ENCODE results near the gene UTS2R.
"Not testable (repeated sequence)": the region's sequence is repeated elsewhere in the genome, so short reads cannot be mapped to it uniquely, and the experiment has no call there.

Gene UTS2R

GRCh38 chr17:82408288-82408937 is 36.8 kb downstream of the UTS2R start:
- DNase-seq (ENCODE audit: low read depth in 2 of 2), result no peak

- no peak for DNase-seq (ENCODE audit: low read depth in 2 of 2)
Observed at GRCh38 chr17:82408938-82409318, 37.4 kb downstream of the UTS2R start.

- no peak for DNase-seq (ENCODE audit: low read depth in 2 of 2)
Observed at GRCh38 chr17:82410014-82410716, 38.6 kb downstream of the UTS2R start.

- DNase-seq (ENCODE audit: low read depth in 2 of 2), result no peak
Observed at GRCh38 chr17:82411396-82412053, 40.0 kb downstream of the UTS2R start.

GRCh38 chr17:82412081-82412480 is 40.5 kb downstream of the UTS2R start:
- not testable (repeated sequence) for DNase-seq (ENCODE audit: low read depth in 2 of 2)

- DNase-seq (ENCODE audit: low read depth in 2 of 2), result no peak
Observed at GRCh38 chr17:82412535-82413520, 41.3 kb downstream of the UTS2R start.

- DNase-seq (ENCODE audit: low read depth in 2 of 2), result peak; percentile 37 to 54
Observed at GRCh38 chr17:82414548-82415281, 43.1 kb downstream of the UTS2R start.

GRCh38 chr17:82415336-82415735 is 43.8 kb downstream of the UTS2R start:
- no peak for DNase-seq (ENCODE audit: low read depth in 2 of 2)

GRCh38 chr17:82415786-82416185 is 44.2 kb downstream of the UTS2R start:
- no peak for DNase-seq (ENCODE audit: low read depth in 2 of 2)

GRCh38 chr17:82416264-82416663 is 44.7 kb downstream of the UTS2R start:
- DNase-seq (ENCODE audit: low read depth in 2 of 2), result no peak

GRCh38 chr17:82416771-82417170 is 45.2 kb downstream of the UTS2R start:
- no peak for DNase-seq (ENCODE audit: low read depth in 2 of 2)

- DNase-seq (ENCODE audit: low read depth in 2 of 2), result peak; percentile 78
Observed at GRCh38 chr17:82418001-82418986, 46.7 kb downstream of the UTS2R start, which contains the start of the genes HEXD and OGFOD3. Gene HEXD (plus strand): TSS chr17:82418347. CDS start chr17:82419800, 1,453 bp downstream. Gene OGFOD3 (minus strand): TSS chr17:82418586. CDS start chr17:82418485, 101 bp downstream.

GRCh38 chr17:82419540-82419939 is 48.0 kb downstream of the UTS2R start:
- no peak for DNase-seq (ENCODE audit: low read depth in 2 of 2)

GRCh38 chr17:82424001-82424862 is 52.7 kb downstream of the UTS2R start:
- DNase-seq (ENCODE audit: low read depth in 2 of 2), result peak in 1 of 2 donors; percentile 31

GRCh38 chr17:82424863-82425159 is 53.2 kb downstream of the UTS2R start:
- DNase-seq (ENCODE audit: low read depth in 2 of 2), result no peak
